HG03045 (cell line): ENCODE results near the gene BNIP3.
A peak's percentile ranks its signal among the peaks of the same experiment; 100 is the strongest.
"Not testable (repeated sequence)": the region's sequence is repeated elsewhere in the genome, so short reads cannot be mapped to it uniquely, and the experiment has no call there.

Source experiments
- ATAC-seq: cut with Tn5 transposase; IDR thresholded peaks from one replicate; pipeline ENCODE4 v1.9.1; 2021; ENCODE audit warnings: mild to moderate bottlenecking, moderate library complexity; ENCODE audit not compliant: unreplicated experiment

Gene BNIP3

GRCh38 chr10:131930586-131931330, 51.0 kb downstream of the BNIP3 start:
- no peak for ATAC-seq

GRCh38 chr10:131930150-131930549, 51.6 kb downstream of the BNIP3 start:
- ATAC-seq: no peak

GRCh38 chr10:131929122-131929845, 52.4 kb downstream of the BNIP3 start:
- ATAC-seq: no peak

- ATAC-seq: peak; percentile 87
These were observed 53.3 kb downstream of the BNIP3 start for GRCh38 chr10:131928248-131929095.

- ATAC-seq: no peak
These were observed 54.8 kb downstream of the BNIP3 start for GRCh38 chr10:131926743-131927595.

- no peak for ATAC-seq
These were observed 55.5 kb downstream of the BNIP3 start for GRCh38 chr10:131926253-131926652.

GRCh38 chr10:131925716-131926115, 56.0 kb downstream of the BNIP3 start:
- ATAC-seq: no peak

- ATAC-seq: no peak
These were observed 56.6 kb downstream of the BNIP3 start for GRCh38 chr10:131925011-131925649.

GRCh38 chr10:131923038-131923756, 58.5 kb downstream of the BNIP3 start:
- ATAC-seq: no peak

GRCh38 chr10:131921184-131921583, 60.5 kb downstream of the BNIP3 start:
- ATAC-seq: no peak

- no peak for ATAC-seq
These were observed 61.0 kb downstream of the BNIP3 start for GRCh38 chr10:131920693-131921092.

- no peak for ATAC-seq
These were observed 61.6 kb downstream of the BNIP3 start for GRCh38 chr10:131920151-131920550.

- ATAC-seq: not testable (repeated sequence)
These were observed 62.3 kb downstream of the BNIP3 start for GRCh38 chr10:131919461-131919860.
